ENCODE measurements around the gene OCRL.

DNA sequence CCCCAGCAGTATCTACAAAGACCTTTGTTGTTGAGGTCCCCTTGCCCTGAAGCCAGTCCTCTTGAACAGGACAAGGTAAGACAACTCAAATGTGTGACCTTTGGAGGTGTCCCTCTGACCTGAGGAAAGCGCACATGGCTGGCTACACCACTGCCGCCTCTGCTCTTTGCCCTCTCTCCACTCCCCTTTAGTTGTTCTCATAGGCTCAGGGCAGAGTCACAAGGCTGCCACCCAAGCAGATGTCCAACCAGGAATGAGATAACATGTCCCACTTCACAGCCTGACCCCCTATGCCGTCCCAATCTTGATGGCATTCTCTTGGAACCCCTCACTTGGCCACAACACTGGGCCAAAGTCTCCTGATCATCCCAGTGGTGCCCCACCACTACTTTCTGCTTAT is 68.4 kb downstream of the OCRL start:
- TF ChIP-seq EP300 (IDR thresholded peaks at IDR 0.05; ENCODE audit: borderline replicate concordance in 1 of 2, low read depth in 1 of 2, low read length in 1 of 2) (no peak), POLR2AphosphoS5 (IDR thresholded peaks at IDR 0.05; ENCODE audit: low read depth, low read length) (no peak), USF2 (IDR thresholded peaks at IDR 0.05; ENCODE audit: borderline replicate concordance, low read depth, low read length) (no peak), RCOR1 (IDR thresholded peaks at IDR 0.05; ENCODE audit: low read length) (no peak), REST (IDR thresholded peaks at IDR 0.05; ENCODE audit: low read depth, low read length) (no peak), FOSL2 (IDR thresholded peaks at IDR 0.05; ENCODE audit: borderline replicate concordance, low read depth) (no peak), MXI1 (IDR thresholded peaks at IDR 0.05; ENCODE audit: low read depth, low read length) (no peak)
- TF ChIP-seq, protein P1, sequence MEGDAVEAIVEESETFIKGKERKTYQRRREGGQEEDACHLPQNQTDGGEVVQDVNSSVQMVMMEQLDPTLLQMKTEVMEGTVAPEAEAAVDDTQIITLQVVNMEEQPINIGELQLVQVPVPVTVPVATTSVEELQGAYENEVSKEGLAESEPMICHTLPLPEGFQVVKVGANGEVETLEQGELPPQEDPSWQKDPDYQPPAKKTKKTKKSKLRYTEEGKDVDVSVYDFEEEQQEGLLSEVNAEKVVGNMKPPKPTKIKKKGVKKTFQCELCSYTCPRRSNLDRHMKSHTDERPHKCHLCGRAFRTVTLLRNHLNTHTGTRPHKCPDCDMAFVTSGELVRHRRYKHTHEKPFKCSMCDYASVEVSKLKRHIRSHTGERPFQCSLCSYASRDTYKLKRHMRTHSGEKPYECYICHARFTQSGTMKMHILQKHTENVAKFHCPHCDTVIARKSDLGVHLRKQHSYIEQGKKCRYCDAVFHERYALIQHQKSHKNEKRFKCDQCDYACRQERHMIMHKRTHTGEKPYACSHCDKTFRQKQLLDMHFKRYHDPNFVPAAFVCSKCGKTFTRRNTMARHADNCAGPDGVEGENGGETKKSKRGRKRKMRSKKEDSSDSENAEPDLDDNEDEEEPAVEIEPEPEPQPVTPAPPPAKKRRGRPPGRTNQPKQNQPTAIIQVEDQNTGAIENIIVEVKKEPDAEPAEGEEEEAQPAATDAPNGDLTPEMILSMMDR (IDR thresholded peaks at IDR 0.05), result no peak
- TF ChIP-seq, protein P2, sequence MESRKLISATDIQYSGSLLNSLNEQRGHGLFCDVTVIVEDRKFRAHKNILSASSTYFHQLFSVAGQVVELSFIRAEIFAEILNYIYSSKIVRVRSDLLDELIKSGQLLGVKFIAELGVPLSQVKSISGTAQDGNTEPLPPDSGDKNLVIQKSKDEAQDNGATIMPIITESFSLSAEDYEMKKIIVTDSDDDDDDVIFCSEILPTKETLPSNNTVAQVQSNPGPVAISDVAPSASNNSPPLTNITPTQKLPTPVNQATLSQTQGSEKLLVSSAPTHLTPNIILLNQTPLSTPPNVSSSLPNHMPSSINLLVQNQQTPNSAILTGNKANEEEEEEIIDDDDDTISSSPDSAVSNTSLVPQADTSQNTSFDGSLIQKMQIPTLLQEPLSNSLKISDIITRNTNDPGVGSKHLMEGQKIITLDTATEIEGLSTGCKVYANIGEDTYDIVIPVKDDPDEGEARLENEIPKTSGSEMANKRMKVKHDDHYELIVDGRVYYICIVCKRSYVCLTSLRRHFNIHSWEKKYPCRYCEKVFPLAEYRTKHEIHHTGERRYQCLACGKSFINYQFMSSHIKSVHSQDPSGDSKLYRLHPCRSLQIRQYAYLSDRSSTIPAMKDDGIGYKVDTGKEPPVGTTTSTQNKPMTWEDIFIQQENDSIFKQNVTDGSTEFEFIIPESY (IDR thresholded peaks at IDR 0.05; ENCODE audit: borderline replicate concordance, low read depth), result no peak

Measured in SK-N-SH (cell line).